ENCODE data around the gene KIFBP.
A peak's percentile ranks its signal among the peaks of the same experiment; 100 is the strongest.

Gene KIFBP

DNA sequence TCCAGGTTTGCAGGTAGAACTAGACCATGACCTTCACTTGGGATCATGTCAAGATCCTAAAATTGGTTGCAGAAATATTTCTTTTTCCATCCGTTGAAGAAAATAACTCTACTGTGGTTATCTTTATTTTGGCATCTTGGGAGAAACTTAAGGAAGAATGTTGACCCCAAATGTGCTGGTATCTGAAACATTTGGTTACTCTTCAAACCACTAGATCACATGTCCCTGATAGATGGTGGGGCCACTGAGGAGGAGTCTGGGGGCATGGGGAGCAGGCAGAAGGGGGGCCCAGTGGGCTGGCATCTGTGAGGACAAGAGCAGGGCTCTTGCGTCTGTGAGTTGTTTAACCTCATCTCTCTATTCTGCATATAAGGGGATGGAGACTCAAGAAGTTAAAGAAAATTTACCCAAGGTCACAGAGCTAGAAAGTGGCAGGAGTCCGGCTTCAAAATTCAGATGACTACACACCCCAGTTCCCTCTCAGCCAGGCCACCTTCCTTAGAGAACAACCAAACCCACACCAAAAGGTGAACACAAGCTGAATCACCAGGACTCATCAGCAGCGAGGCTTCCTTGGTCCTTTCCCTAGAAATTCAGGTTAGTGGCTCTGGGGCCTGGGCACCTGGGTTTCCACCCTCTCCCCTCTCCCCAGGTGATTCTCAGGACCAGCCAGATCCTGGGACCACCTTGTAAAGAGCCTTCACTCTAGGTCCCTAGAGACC lies 58.7 kb downstream of the KIFBP start:
- DNase-seq, result no peak
- no peaks in the 10 kb centered on the region for H3K27me3 Mint-ChIP-seq

DNA sequence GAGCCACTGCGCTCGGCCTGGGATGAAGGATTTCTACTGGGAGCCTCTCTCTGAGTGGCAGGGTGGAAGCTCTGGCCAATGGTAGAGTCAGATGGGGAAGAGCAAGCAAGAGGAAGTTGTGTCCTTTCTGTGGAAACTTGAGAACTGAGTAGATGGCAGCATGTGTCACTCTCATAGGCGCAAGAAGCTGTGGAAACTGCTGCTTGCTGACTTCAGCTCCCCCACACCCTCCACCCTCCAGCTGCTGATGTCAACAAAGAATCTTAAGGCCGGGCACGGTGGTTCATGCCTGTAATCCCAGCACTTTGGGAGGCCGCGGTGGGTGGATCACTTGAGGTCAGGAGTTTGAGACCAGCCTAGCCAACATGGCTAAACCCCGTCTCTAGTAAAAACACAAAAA lies 59.5 kb downstream of the KIFBP start:
- H3K27ac Mint-ChIP-seq, result peak overlapping the region; percentile 46 to 100
- DNase-seq, result no peak
- no peak for ATAC-seq (replicated peaks)
- H3K4me3 Mint-ChIP-seq, result no peak overlapping the region
- H3K27me3 Mint-ChIP-seq, result no peaks in the 10 kb centered on the region
- H3K4me1 Mint-ChIP-seq (ENCODE audit: low read depth in 2 of 2), result peaks cover 30 to 31% of the 10 kb centered on the region in 2 donors
- peaks cover 10% of the 10 kb centered on the region for H3K36me3 Mint-ChIP-seq (ENCODE audit: insufficient read depth)
- H3K9me3 Mint-ChIP-seq, result no peaks in the 10 kb centered on the region

More for the DNA sequence above, 58.7 kb downstream of the KIFBP start:
- H3K4me1 Mint-ChIP-seq (ENCODE audit: low read depth in 2 of 2), result peaks cover 29 to 31% of the 10 kb centered on the region in 2 donors
- H3K4me3 Mint-ChIP-seq, result no peak overlapping the region
- H3K9me3 Mint-ChIP-seq, result no peaks in the 10 kb centered on the region
- H3K27ac Mint-ChIP-seq, result peak overlapping the region; percentile 75 to 100
- no peak for ATAC-seq (replicated peaks)
- peaks cover 10% of the 10 kb centered on the region for H3K36me3 Mint-ChIP-seq (ENCODE audit: insufficient read depth)

DNA sequence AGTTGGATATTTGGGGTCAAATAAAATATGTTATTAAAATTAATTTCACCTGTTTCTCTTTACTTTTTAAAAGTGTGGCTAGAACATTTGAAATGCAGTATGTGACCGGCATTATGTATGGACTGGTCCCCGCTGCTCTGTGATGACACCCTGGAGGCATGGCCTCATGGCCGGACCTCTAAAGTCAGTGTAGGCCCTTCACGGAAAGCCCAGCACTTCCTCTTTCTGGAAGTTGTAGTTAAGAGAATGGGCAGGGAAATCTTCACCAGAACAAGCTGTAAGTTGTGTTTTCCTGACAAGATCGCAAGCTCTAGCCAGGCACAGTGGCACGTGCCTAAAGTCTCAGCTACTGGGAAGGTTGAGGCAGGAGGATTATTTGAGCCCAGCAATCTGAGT lies 61.0 kb downstream of the KIFBP start:
- ATAC-seq (replicated peaks) (no peak), DNase-seq (no peak)
- Mint-ChIP-seq H3K36me3 (ENCODE audit: insufficient read depth) (peaks cover 10% of the 10 kb centered on the region), H3K4me3 (no peak overlapping the region), H3K27me3 (no peaks in the 10 kb centered on the region), H3K9me3 (no peaks in the 10 kb centered on the region), H3K4me1 (ENCODE audit: low read depth in 2 of 2) (peaks cover 22% of the 10 kb centered on the region in 2 donors), H3K27ac (no peak overlapping the region)

DNA sequence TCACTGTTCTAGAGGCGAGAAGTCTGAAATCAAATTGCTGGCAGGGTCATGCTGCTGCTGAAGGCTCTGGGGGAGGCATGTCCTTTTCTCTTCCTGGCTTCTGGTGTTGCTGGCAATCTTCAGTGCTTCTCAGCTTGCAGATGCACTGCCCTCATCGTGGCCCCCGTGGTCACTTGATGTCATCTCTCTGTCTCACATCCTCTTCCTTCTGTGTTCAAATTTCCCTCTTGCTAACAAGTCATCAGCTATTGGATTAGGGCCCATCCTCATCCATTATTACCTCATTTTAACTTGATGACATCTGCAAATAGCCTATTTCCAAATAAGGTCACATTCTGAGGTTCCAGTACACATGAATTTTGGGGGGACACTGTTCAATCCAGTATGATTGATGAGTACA lies 62.7 kb downstream of the KIFBP start:
- DNase-seq, result no peak
- peak overlapping the region in 1 of 2 donors; percentile 65 for H3K27ac Mint-ChIP-seq
- H3K27me3 Mint-ChIP-seq, result no peaks in the 10 kb centered on the region
- no peak overlapping the region for H3K4me3 Mint-ChIP-seq
- peak; percentile 28 for ATAC-seq (replicated peaks)
- H3K36me3 Mint-ChIP-seq (ENCODE audit: insufficient read depth), result peaks cover 7% of the 10 kb centered on the region
- no peaks in the 10 kb centered on the region for H3K9me3 Mint-ChIP-seq
- H3K4me1 Mint-ChIP-seq (ENCODE audit: low read depth in 2 of 2), result peaks cover 21% of the 10 kb centered on the region in 2 donors

DNA sequence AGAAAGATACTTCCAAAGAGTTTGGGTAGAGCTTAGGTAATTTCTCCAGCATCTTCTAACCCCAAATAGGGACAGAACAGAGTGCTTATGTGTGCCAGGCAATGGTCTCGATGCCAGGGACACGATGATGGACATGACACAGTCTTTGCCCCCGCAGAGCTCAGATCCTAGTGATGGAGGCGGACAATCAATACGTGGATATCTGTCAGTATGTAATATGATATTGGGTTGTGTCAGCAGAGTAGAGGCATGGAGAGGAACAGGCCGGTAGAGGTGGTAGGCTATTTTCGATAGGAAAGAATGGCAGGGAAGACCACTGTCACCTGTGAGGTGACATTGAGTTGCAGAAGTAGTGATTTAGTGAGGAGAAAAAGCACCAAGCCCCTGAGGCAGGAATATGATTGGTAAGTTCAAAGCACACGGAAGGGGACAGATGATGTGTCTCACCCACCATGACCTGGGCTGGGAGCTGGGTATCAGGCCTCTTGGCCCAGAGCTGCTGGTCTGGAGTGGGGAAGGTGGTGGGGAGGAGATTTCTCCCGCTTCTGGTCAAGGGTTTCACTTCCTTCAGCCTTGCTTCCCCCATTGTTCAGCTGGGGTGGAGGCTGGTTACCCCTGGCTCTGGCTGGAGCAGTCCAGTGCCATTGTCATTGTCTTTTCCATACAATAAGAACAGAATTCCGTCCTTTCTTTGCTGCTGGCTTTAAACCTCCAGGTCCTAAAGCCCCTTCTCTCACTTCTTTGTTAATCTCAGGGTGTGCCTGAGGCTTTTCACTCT lies 63.3 kb downstream of the KIFBP start:
- H3K27me3 Mint-ChIP-seq, result no peaks in the 10 kb centered on the region
- peaks cover 7% of the 10 kb centered on the region for H3K36me3 Mint-ChIP-seq (ENCODE audit: insufficient read depth)
- H3K4me3 Mint-ChIP-seq, result no peak overlapping the region
- no peak for DNase-seq
- peak overlapping the region in 1 of 2 donors; percentile 65 for H3K27ac Mint-ChIP-seq
- no peaks in the 10 kb centered on the region for H3K9me3 Mint-ChIP-seq
- H3K4me1 Mint-ChIP-seq (ENCODE audit: low read depth in 2 of 2), result peaks cover 21 to 27% of the 10 kb centered on the region in 2 donors
- ATAC-seq (replicated peaks), result no peak

DNA sequence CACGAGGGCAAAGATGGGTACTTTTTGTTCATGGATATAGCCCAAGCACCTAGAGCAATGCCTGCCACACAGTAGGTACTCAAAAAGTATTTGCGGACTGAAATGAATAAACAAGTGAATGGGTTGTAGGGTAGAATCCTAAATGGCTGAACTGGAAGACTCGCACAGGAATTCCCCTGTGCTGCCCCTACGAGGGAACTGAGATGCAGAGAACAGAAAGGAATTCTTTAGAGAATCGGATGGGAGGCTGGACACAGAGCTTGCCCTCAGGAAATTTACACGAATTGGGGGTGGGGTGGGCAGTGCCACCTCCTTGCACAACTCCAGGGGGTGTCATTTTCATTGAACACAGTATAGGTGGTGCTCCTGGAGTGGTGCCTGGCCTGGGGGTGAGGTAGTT lies 64.1 kb downstream of the KIFBP start:
- no peak for DNase-seq
- H3K9me3 Mint-ChIP-seq, result no peaks in the 10 kb centered on the region
- no peak overlapping the region for H3K4me3 Mint-ChIP-seq
- no peak for ATAC-seq (replicated peaks)
- peaks cover 7% of the 10 kb centered on the region for H3K36me3 Mint-ChIP-seq (ENCODE audit: insufficient read depth)
- no peak overlapping the region for H3K27ac Mint-ChIP-seq
- peaks cover 28 to 36% of the 10 kb centered on the region in 2 donors for H3K4me1 Mint-ChIP-seq (ENCODE audit: low read depth in 2 of 2)
- H3K27me3 Mint-ChIP-seq, result no peaks in the 10 kb centered on the region

DNA sequence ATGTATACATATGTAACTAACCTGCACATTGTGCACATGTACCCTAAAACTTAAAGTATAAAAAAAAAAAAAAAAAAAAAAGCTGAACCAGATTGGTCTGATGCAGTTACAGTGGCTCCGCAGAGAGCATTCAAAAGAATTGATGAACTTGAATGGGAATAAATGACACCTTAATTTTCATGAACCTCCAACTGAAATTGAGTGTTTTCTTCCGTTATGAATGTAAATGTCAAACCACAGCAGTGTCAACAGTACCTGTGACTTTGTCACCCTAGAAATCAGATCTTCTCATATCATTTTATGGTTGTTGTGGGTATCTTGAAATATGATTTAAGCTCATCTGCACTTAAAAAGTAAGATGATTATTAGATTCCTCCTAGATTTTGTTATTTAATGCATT lies 66.6 kb downstream of the KIFBP start:
- ATAC-seq (replicated peaks) (peak; percentile 73), DNase-seq (no peak)
- H3K27me3 Mint-ChIP-seq, result no peaks in the 10 kb centered on the region
- no peaks in the 10 kb centered on the region for H3K9me3 Mint-ChIP-seq
- peak overlapping the region; percentile 60 to 63 for H3K4me3 Mint-ChIP-seq
- peaks cover 28 to 39% of the 10 kb centered on the region in 2 donors for H3K4me1 Mint-ChIP-seq (ENCODE audit: low read depth in 2 of 2)
- peak overlapping the region in 1 of 2 donors; percentile 76 for H3K27ac Mint-ChIP-seq
- H3K36me3 Mint-ChIP-seq (ENCODE audit: insufficient read depth), result peaks cover 4% of the 10 kb centered on the region

DNA sequence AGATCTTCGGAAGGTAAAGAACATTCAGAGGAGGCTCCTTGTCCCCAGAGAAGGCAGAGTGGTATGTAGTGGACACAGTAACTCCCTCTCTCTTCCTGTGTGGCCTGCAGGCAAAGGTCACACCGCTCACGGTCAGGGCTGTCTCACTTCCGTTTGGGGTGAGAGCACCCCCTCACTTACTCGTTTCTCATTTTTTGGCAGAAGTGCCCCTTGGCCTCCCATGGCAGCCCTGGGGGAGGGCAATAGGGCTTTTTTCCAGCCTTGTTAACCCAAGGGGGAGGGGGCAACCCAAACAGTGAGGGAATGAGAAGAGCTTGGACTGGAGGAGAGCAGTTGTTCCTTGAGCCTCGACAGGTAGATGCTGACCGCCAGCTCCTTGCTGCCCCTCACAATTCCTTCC lies 67.5 kb downstream of the KIFBP start:
- ATAC-seq (replicated peaks) (no peak), DNase-seq (no peak)
- H3K27me3 Mint-ChIP-seq, result no peaks in the 10 kb centered on the region
- H3K4me1 Mint-ChIP-seq (ENCODE audit: low read depth in 2 of 2), result peaks cover 29 to 40% of the 10 kb centered on the region in 2 donors
- H3K4me3 Mint-ChIP-seq, result peak overlapping the region; percentile 60 to 63
- H3K27ac Mint-ChIP-seq, result peak overlapping the region; percentile 76 to 88
- no peaks in the 10 kb centered on the region for H3K9me3 Mint-ChIP-seq
- H3K36me3 Mint-ChIP-seq (ENCODE audit: insufficient read depth), result peaks cover 4% of the 10 kb centered on the region

DNA sequence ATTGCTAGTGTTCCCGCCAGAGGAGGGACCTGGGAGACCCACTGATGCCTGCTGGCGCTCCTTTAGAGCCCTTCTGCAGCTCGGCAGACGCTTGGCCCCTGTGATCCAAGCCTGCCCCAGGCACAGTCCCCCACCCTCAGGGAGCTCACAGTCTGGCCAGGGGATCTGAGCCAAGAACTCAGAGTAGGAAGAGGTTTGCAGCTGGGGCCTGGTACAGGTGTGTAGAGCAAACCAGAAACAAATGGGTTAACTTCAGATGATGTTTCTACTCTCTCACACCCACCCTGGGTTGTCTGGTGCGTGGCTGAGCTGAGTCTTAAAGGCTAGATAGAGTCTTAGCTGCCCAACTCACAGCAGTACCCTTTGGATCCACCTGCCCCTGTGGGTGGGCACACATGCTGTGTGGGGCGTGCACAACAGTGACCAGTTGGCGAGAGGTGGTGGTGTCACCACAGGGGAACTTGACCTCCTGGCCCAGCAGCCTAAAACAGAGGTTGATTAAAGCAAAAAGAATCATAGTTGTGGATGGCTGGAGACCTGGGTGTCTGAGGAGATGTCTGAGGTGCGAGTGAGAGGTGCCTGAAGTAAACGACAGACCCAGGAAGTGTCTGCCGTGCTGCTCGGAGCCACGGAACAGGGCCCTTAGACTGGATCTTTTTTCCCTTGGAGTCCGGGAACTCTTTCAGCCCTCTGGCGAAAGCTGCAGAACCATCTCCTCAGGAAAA lies 68.1 kb downstream of the KIFBP start:
- peaks cover 31 to 45% of the 10 kb centered on the region in 2 donors for H3K4me1 Mint-ChIP-seq (ENCODE audit: low read depth in 2 of 2)
- DNase-seq (no peak), ATAC-seq (replicated peaks) (no peak)
- H3K36me3 Mint-ChIP-seq (ENCODE audit: insufficient read depth), result peaks cover 4% of the 10 kb centered on the region
- no peaks in the 10 kb centered on the region for H3K27me3 Mint-ChIP-seq
- peak overlapping the region; percentile 88 to 91 for H3K27ac Mint-ChIP-seq
- H3K4me3 Mint-ChIP-seq, result peak overlapping the region; percentile 38 to 63
- H3K9me3 Mint-ChIP-seq, result no peaks in the 10 kb centered on the region

DNA sequence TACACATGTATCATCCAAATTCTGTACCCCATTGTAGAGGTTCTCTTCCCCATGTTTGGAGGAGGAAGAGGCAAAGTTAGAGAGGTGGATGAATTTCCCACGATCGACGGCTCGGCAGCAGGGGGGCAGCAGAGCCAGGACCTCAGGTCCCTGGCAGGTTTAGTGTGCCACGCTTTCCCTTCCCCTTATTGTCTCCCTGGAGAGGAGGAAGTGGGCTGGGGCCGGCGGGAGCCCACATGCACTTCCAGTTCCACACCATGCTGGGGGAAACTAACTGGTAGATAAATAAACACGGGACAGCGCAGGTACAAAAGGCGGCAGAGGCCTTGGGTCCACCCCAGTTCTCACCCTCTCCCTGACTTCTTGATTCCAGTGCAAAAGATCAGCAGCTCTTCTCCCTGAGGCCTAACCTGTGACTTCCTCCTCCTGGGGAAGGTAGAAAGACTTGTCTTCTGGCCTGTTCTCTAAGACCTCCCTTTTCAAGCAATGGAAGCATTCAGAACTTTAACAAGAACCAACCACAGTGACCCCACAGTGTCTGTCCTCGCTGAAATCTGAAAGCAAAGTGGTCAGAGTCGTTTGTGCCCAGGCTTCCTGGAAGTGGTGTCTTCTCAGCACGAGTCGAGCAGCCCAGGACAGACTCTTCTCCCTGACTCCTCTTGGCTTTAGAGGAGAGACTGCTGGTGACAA lies 68.8 kb downstream of the KIFBP start:
- H3K4me3 Mint-ChIP-seq, result peak overlapping the region; percentile 38 to 53
- ATAC-seq (replicated peaks) (peak; percentile 6), DNase-seq (no peak)
- peaks cover 4% of the 10 kb centered on the region for H3K36me3 Mint-ChIP-seq (ENCODE audit: insufficient read depth)
- H3K27me3 Mint-ChIP-seq, result no peaks in the 10 kb centered on the region
- H3K4me1 Mint-ChIP-seq (ENCODE audit: low read depth in 2 of 2), result peaks cover 37 to 49% of the 10 kb centered on the region in 2 donors
- no peaks in the 10 kb centered on the region for H3K9me3 Mint-ChIP-seq
- peak overlapping the region; percentile 75 to 91 for H3K27ac Mint-ChIP-seq

DNA sequence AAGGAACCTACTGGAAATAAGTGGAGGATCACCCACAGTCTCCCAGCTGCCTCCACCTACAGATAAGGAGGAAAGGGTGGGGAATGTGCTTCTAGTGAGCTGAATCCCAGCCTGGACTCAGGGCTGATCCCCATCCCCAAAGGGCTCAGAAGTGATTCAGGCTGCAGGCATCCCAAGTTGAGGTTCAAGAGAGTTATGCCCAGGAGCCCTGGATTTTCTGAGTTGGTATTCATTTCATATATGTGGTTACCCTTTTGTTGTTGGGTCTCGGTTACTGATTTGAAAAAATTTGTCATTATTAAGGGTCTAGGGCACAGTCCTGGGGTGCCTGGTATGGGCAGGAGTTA lies 69.3 kb downstream of the KIFBP start:
- Mint-ChIP-seq H3K9me3 (no peaks in the 10 kb centered on the region), H3K4me3 (peak overlapping the region; percentile 14 to 53), H3K36me3 (ENCODE audit: insufficient read depth) (peaks cover 4% of the 10 kb centered on the region), H3K4me1 (ENCODE audit: low read depth in 2 of 2) (peaks cover 37 to 48% of the 10 kb centered on the region in 2 donors), H3K27me3 (no peaks in the 10 kb centered on the region), H3K27ac (peak overlapping the region; percentile 75 to 91)
- ATAC-seq (replicated peaks) (no peak), DNase-seq (no peak)

DNA sequence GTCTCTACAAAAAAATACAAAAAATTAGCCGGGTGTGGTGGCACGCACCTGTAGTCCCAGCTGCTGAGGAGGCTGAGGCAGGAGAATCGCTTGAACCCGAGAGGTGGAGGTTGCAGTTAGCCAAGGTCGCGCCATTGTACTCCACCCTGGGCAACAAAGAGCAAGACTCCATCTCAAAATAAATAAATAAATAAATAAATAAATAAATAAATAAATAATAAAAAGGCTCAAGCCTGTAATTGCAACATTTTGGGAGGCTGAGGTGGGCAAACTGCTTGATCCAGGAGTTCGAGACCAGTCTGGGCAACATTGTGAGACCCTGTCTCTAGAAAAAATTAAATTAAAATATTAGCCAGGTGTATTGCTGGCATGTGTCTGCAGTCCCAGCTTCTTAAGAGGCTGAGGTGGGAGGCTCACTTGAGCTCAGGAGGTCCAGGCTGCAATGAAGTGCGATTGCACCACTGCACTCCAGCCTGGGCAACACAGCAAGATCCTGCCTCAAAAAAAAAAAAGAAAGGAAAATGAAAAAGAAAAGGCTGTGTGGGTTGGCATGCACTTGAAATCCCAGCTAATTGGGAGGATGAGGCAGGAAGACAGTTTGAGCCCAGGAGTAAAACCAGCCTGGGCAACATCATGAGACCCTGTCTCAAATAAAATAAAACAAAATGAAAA lies 71.7 kb downstream of the KIFBP start:
- H3K27ac Mint-ChIP-seq, result no peak overlapping the region
- no peaks in the 10 kb centered on the region for H3K27me3 Mint-ChIP-seq
- no peaks in the 10 kb centered on the region for H3K36me3 Mint-ChIP-seq (ENCODE audit: insufficient read depth)
- ATAC-seq (replicated peaks), result no peak
- H3K9me3 Mint-ChIP-seq, result no peaks in the 10 kb centered on the region
- no peak overlapping the region for H3K4me3 Mint-ChIP-seq
- peaks cover 32 to 43% of the 10 kb centered on the region in 2 donors for H3K4me1 Mint-ChIP-seq (ENCODE audit: low read depth in 2 of 2)
- DNase-seq, result no peak
